Activated CD8-positive, alpha-beta memory T cell treated with anti-CD3 and anti-CD28 coated beads, Interleukin-2, amount 50 U/mL, for 1 hour (primary cell): ENCODE results near the gene SMIM23.
"Not testable (repeated sequence)": the region's sequence is repeated elsewhere in the genome, so short reads cannot be mapped to it uniquely, and the experiment has no call there.

ENCODE experiments used
- DNase-seq: peaks from one replicate; pipeline ENCODE4 v3.0.0-alpha.2; 2020; ENCODE audit errors: extremely low read depth

Gene SMIM23

GRCh38 chr5:171773106-171773505, 12.5 kb upstream of the SMIM23 start:
- no peak for DNase-seq

DNA sequence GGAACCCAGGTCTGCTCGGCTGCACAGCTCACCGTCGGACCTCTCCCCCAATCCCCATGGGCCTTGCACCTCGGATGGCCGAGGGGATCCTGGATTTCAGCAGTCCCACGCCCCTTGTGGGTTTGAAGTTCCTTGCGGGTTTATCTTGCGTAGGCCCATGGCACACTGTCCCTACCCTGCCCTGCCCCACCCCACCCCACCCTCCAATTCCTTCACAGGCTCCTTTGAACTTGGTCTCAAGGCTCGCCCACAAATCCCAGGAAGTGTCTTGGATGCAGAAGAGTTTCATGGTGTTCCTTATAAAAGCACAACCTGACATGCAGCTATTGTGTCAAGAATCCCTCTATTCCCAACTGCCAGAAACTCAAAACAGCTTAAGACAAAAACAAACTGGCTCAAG, 11.2 kb upstream of the SMIM23 start:
- DNase-seq, result no peak

- no peak for DNase-seq
These were observed 9.4 kb upstream of the SMIM23 start for GRCh38 chr5:171776213-171776612.

DNA sequence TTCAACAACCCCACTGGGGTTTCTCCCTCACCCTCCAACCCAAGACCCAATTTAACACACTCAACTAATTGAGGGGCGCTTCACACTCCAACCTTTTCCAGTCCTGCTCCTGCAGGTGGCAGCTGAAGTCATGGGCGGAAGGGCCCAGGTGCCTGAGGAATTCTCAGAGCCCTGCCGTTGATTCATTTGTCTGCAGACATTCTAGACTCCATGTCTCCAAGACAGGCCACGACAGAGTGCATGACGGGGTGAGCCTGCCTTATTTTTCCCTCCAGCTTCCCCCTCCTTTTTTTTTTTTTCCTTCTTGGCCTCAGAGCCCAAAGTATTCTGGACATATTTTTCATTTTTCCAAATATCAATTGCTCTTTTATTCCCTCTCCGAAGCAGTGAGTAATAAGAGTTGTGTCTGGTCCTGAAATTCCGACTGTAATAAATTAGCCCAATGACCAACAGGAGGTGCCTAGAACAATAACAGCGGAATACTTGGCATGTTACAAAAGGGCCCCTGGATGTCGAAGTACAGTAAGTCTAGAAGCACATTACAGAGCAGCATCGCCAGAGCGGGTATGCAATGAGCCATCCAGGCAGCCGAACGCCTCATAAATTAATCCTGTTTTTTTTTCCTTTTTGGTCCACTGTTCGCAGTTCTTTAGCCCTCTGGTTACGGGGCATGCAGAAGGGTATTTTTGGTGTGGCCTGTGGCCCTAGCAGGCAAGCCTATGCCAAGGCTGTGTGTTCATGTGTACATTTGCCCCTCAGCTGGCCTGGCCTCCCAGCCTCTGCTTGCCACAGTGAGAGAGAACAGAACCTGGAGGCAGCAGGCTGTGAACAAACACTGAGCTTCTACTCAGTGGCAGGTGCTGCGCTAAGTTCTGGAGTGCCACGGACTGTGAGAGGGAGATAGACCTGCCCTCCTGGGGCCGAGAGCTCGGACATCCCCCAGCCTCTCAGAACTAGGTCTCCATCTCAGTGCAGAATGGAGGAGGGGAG, 8.6 kb upstream of the SMIM23 start:
- no peak for DNase-seq

DNA sequence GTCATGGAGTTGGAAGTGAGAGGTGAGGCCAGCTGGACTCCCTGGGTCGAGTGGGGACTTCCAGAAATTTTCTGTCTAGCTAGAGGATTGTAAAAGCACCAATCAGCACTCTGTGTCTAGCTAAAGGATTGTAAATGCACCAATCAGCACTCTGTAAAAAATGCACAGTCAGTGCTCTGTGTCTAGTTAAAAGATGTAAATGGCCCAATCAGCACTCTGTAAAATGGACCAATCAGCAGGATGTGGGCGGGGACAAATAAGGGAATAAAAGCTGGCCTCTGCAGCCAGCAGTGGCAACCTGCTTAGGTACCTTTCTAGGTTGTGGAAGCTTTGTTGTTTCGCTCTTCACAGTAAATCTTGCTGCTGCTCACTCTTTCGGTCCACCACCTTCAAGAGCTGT, 3.9 kb upstream of the SMIM23 start:
- not testable (repeated sequence) for DNase-seq

- DNase-seq, result no peak
These were observed 3.2 kb upstream of the SMIM23 start for GRCh38 chr5:171782332-171782966.

GRCh38 chr5:171783051-171783450, 2.6 kb upstream of the SMIM23 start:
- DNase-seq, result no peak

GRCh38 chr5:171789353-171789752, 3.7 kb downstream of the SMIM23 start:
- no peak for DNase-seq

DNA sequence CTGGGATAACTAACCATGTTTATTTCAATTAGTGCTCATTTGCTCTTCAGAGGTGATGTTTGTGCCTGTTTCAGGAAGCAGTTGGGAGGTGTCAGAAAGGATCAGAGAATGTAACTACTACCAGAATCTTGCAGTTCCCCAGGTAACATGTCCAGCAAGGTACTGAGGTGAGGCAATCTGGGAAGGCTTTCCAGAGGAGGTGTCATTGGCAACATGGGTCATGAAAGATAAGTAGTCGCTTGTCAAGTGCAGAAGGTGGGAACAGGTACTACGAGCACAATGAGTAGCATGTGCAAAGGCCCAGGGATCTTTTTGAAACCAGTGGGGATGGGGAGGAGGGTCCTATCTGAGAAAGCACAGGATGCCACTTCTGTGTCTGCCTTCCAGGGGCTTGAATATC, 4.8 kb downstream of the SMIM23 start:
- no peak for DNase-seq

- no peak for DNase-seq
These were observed 8.9 kb downstream of the SMIM23 start for GRCh38 chr5:171794470-171794960.

GRCh38 chr5:171795381-171795780, 9.8 kb downstream of the SMIM23 start:
- no peak for DNase-seq

- DNase-seq, result no peak
These were observed 10.8 kb downstream of the SMIM23 start for GRCh38 chr5:171796436-171796835.

GRCh38 chr5:171797543-171797942, 11.9 kb downstream of the SMIM23 start:
- no peak for DNase-seq

GRCh38 chr5:171798418-171798817, 12.8 kb downstream of the SMIM23 start:
- DNase-seq, result no peak

GRCh38 chr5:171801839-171802238, 16.2 kb downstream of the SMIM23 start:
- DNase-seq, result no peak

- no peak for DNase-seq
These were observed 20.1 kb downstream of the SMIM23 start for GRCh38 chr5:171805746-171806145.

- DNase-seq, result no peak
These were observed 21.5 kb downstream of the SMIM23 start for GRCh38 chr5:171806976-171807747.

GRCh38 chr5:171808453-171808852, 22.8 kb downstream of the SMIM23 start:
- DNase-seq, result no peak

DNA sequence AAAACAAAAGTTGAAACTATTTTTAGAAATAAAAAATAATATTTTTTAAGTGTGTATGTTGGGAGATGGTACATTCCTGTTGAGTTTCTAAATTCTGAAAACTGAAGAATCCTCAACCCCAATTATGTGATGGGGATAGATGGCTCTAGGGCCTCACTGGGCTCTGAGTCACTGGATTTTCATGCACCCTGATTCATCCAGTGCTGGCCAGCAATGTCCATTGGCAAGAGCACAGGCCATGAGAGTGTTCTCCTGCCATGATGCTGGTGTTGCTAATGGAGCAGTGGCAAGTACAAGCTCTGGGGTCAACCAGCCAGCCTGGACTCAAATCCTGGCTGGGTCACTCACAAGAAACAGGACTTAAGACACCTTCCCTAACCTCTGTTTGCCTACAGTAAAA, 23.3 kb downstream of the SMIM23 start:
- no peak for DNase-seq

DNA sequence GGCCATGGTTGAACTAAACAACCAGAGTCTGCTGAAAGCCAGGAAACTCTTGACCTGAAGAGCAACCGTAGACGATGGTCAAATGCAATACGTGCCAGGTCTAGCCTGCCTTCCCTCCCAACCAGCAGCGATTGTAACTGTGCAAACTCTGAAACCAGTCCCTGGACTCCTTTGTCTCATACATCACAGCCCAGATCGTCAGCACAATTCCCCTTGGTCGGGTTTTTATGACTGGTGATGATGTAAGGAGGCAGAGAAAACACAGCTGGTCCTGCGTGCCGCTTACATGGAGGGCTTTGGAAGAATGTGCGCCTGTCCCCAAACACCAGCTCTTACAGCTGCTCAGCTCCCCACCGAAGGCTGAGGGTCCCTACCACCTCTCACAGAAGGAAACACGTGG, 24.6 kb downstream of the SMIM23 start:
- no peak for DNase-seq

GRCh38 chr5:171813270-171813669, 27.7 kb downstream of the SMIM23 start:
- DNase-seq, result no peak

DNA sequence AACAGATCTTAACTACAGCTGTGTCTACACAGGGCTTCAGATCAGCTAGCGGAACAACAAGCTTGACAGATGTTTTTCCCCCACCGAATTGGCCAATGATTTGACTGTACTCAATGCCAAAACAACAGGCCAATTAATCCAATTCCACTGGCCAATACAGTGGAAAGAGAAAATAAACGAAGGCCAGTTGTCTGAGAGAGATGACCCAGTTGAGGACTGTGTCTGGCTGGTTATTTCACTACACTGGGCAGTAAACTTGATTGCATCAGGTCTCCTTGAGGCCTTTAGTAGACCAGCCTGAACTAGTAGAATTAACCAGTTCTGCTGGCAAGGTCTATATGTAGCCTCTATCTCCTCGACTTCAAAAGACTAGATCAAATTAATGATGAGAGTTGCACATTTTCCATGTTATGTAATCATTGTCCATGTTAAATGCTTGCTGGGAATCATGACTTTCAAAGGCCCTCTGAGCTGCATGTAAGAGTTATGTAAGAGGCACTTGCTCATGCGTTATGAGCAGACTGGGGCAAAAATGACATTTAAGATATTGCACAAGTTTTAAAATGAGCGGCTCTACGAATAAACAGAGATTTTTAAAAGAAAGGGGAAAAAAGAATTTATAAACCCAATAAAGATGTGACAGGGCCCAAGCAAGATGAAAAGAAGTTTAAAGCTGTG, 28.3 kb downstream of the SMIM23 start:
- no peak for DNase-seq
